ENCODE results near the gene ZNF780B.
"Not testable (repeated sequence)": the region's sequence is repeated elsewhere in the genome, so short reads cannot be mapped to it uniquely, and the experiment has no call there.

Gene ZNF780B

DNA sequence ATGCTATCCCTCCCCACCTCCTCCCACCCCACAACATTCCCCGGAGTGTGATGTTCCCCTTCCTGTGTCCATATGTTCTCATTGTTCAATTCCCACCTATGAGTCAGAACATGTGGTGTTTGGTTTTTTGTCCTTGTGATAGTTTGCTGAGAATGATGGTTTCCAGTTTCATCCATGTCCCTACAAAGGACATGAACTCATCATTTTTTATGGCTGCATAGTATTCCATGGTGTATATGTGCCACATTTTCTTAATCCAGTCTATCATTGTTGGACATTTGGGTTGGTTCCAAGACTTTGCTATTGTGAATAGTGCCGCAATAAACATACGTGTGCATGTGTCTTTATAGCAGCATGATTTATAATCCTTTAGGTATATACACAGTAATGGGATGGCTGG is 18.0 kb downstream of the ZNF780B start:
- DNase-seq (ENCODE audit: low spot score), result not testable (repeated sequence)

DNA sequence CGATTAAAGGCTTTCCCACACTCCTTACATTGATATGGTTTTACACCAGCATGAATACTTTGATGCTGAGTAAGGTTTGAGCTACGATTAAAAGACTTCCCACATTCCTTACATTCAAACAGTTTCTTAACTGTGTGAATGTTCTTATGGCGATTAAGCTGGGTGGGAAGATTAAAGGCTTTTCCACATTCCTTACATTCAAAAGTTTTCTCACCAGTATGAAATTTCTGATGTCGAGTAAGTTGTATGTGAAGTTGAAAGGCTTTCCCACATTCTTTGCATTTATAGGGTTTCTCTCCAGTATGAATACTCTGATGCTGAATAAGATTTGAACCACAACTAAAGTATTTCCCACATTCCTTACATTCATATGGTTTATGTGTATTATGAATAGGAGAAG is 20.0 kb downstream of the ZNF780B start:
- DNase-seq (ENCODE audit: low spot score), result no peak

DNA sequence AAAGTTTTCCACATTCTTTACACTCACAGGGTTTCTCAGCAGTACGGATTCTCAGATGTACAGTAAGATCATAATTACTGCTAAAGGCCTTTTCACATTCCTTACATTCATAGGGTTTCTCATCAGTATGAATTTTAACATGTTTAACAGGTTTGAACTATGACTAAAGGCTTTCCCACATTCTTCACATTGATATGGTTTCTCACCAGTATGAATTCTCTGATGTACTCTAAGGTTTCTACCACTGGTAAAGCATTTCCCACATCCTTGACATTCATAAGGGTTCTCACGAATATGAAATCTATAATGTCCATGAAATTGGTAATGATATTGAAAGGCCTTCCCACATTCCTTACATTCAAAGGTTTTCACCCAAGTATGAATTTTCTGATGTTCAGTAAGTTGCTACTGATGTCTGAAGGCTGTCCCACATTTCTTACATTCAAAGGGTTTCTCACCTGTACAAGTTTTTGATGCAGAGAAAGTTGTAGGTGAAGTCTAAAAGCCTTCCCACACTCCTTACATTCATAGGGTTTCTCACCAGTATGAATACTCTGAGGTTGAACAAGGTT is 22.0 kb downstream of the ZNF780B start:
- no peak for DNase-seq (ENCODE audit: low spot score)

- DNase-seq (ENCODE audit: low spot score), result no peak
Measured at GRCh38 chr19:40026597-40026970, 29.4 kb downstream of the ZNF780B start.

GRCh38 chr19:40025938-40026596 is 30.0 kb downstream of the ZNF780B start:
- DNase-seq (ENCODE audit: low spot score), result no peak

- no peak for DNase-seq (ENCODE audit: low spot score)
Measured at GRCh38 chr19:40023969-40024368, 32.1 kb downstream of the ZNF780B start.

DNA sequence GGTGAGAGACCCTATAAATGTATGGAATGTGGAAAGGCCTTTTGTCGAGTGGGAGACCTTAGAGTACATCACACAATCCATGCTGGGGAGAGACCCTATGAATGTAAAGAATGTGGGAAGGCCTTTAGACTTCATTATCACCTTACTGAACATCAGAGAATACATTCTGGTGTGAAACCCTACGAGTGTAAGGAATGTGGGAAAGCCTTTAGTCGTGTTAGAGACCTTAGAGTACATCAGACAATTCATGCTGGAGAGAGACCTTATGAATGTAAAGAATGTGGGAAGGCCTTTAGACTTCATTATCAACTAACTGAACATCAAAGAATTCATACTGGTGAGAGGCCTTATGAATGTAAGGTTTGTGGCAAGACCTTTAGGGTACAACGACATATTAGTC is 42.0 kb downstream of the ZNF780B start:
- DNase-seq (ENCODE audit: low spot score), result no peak

DNA sequence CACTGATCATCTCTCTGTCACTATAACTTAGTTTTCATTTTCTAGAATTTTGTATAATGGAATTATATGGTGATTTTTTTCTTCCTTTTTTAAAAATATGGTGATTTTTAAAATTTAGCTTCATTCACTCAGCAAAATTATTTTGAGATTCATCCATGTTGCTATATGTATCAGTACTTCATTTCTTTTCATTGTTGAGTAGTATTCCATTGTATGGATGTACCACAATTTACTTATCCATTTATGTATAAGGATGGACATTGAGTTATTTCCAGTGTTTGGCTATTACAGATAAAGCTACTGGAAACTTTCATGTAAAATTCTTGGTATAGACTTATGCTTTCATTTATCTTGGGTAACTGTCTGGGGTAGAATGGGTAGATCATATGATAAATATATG is 46.4 kb downstream of the ZNF780B start:
- no peak for DNase-seq (ENCODE audit: low spot score)

DNA sequence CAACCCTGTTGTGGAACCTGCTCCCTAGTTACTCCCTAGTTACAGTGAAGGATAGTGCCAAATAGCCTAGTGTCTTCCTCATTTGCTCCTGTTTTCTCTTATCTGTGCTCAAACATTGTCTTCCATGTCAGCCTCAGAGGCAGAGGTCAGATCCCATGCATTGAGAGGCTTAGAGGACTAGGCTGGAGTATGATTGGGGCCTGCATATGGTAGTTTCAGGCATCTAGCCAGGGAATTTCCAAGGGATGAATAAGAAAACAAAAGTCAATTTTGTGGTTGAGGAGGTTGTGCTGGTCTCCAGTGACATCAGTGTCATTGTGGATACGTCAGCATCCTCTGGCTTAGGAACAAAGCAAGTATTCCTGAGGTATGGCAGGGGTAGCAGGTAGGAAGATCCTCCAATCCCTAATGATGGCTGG is 49.7 kb downstream of the ZNF780B start:
- DNase-seq (ENCODE audit: low spot score), result peak; percentile 58

DNA sequence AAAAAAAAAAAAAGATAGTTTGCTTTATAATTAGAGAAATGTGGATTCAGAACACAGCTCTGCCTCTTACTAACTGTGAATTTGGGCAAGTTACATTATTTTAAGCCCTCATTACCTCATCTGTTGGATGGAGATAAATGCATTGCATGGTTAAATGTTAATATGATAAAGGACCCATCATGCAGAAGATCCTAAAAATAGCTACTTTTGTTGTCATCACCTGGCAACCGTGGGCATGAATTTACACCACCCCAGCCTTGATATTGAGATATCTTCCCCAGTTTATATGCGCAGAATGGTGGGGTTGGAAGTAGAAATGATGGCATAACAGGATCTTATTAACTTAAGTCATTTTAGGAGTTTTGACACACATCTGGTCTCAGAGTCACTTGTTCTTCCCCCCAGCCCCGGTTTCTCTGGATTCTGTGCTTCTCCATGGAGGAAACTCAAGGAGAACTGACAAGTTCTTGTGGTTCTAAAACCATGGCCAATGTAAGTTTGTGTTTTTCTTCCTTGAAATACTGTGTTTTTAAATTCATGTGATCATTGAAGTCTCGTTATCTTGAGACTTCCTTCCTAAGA is 50.2 kb downstream of the ZNF780B start:
- no peak for DNase-seq (ENCODE audit: low spot score)

DNA sequence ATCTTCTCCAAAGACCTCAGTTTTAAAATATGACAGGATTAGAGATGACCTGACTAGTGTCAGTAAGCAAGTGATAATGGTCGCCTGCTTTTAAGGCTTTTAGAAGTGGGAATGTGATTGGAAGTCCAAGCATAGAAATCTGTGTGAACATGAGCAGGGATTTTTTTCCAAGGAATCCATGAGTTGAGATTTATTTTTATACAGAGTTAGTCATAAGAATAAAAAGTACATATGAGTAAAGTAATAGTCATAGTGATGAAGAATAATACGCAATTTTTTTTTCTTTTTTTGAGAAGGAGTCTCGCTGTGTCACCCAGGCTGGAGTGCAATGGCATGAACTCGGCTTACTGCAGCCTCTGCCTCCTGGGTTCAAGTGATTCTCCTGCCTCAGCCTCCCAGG is 57.5 kb downstream of the ZNF780B start:
- peak; percentile 89 for DNase-seq (ENCODE audit: low spot score)

GRCh38 chr19:39997638-39998216 is 58.3 kb downstream of the ZNF780B start:
- peak; percentile 19 for DNase-seq (ENCODE audit: low spot score)

DNA sequence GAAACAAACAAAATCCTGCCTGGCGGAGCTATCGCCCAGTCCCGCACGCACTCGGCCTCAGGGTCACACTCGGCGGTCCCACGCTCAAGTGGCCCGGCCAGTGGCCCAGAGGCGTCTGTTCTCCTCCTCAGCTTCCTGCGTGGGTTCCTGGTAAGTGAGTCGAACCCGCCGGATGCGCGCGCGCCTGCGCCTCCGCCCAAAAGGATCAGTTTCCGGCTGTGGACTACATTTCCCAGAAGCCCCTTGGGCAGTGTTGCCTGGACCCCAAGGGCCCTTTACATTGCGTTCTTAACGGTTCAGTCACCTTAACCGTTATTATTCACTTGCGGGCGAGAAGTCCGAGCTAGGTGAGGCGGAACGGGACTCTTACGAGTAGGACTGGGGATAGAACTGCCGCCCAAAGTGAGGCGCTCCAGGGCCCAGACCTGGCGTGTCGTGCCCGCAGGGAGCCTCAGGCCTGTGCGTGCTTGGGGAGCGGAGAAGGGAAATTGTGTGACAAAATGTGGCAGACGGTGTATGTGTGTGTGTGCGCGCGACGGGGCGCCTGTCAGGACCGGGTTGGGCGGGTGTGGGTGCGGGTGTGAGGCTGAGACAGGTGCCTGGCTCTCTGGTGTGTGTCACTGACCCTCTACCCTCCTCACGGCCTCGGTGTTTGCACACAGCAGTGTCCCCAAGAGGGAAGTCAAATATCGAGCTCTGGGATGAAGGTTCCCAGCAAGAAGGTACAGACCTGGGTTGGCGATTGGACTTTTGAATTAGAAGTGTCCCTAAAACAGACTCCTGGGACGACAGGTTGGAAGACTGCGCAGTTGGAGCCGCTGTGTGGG is 59.0 kb downstream of the ZNF780B start, which contains the start of gene ZNF546:
TSS of gene ZNF546 (plus strand) at position 250 of the 827 bp plus-strand sequence. CDS start 1,267 bp downstream, outside the sequence.
- DNase-seq (ENCODE audit: low spot score), result peak; percentile 96

GRCh38 chr19:39996218-39996810 is 59.7 kb downstream of the ZNF780B start:
- peak; percentile 79 for DNase-seq (ENCODE audit: low spot score)

- DNase-seq (ENCODE audit: low spot score), result no peak
Measured at GRCh38 chr19:39995794-39996193, 60.2 kb downstream of the ZNF780B start.

DNA sequence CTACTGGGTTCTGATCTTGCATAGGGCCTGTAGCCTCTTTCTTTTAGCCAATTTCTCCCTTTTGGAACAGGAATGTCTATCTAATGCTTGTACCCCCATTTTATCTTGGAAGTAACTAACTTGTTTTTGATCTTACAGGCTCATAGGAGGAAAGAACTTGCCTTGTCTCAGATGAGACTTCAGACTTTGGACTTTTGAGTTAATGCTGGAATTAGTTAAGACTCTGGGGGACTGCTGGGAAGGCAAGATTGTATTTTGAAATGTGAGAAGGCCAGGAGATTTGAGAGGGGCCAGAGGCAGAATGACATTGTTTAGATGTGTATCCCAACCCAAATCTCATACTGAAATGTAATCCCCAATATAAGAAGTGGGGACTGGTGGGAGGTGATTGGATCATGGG is 61.7 kb downstream of the ZNF780B start:
- DNase-seq (ENCODE audit: low spot score), result no peak

GRCh38 chr19:39993605-39994004 is 62.4 kb downstream of the ZNF780B start:
- no peak for DNase-seq (ENCODE audit: low spot score)

DNA sequence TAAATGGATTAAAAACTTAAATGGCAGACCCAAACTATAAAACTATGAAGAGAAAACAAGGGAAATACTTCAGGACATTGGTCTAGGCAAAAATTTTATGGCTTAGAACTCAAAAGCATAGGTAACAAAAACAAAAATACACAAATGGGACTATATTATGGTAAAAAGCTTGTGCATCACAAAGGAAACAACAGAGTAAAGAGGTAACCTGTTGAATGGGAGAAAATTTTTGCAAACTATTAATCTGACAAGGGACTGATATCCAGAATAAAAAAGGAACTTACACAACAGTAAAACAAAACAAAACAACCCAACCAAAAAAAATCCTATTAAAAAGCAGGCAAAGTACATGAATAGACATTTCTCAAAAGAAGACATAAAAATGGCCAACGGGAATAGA is 68.4 kb downstream of the ZNF780B start:
- DNase-seq (ENCODE audit: low spot score), result no peak

GRCh38 chr19:39987167-39987566 is 68.9 kb downstream of the ZNF780B start:
- DNase-seq (ENCODE audit: low spot score), result no peak

- DNase-seq (ENCODE audit: low spot score), result no peak
Measured at GRCh38 chr19:39986643-39987042, 69.4 kb downstream of the ZNF780B start.

DNA sequence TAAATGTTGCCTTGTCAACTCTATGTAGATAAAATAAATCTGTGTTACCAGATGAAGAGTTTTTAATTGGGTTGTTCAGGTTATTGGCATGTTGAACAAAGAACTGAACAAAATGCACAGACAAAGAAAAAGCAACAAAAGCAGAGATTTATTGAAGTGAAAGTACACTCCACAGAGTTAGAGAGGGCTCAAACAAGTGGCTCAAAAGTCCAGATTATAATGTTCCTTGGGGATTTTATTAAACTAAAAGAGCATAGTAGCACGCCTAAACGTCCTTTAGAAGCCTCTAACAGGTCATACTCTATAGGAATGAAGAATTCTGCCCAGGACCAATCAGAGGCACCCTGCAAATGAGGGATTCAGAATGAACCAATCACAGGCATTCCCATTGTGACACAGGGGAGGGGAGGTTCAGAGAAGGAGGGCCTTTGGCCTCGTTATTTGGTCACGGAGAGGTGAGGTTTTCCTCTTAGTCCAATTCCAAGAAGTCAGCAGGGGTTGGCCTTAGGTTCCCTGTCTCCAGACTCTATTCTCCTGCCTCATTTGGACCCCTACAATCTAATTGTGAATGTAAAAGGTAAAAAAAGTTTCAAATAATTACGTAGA is 72.2 kb downstream of the ZNF780B start:
- no peak for DNase-seq (ENCODE audit: low spot score)

- no peak for DNase-seq (ENCODE audit: low spot score)
Measured at GRCh38 chr19:39982883-39983282, 73.1 kb downstream of the ZNF780B start.

Measured in RKO (cell line).